Heart right ventricle (tissue), 16 donors: ENCODE measurements around the gene LAMA2. TPM values are rescaled to one million over a fixed set of nuclear protein-coding genes. Genes with fewer than 3 reads are reported as not detected.
A peak's percentile ranks its signal among the peaks of the same experiment; 100 is the strongest.

Source experiments
- ATAC-seq, 8 donors: fragments of 200-7000 bp; cut with Tn5 transposase; one replicate each; pipeline ENCODE4 v1.9.1; 2020; ENCODE audit warnings: mild to moderate bottlenecking in 8 of 8, moderate library complexity in 8 of 8, moderate number of reproducible peaks in 1 of 8
- DNase-seq, 2 donors: peaks; one replicate each; pipeline ENCODE4 v3.0.0-alpha.2; 2020
- H3K27ac ChIP-seq, 10 donors: fragments of 200-600 bp; sonication (generic) in 2 of 10; one replicate each; pipeline versions ENCODE4 v1.5.0 to v1.8.0; 2020 to 2022; ENCODE audit warnings: mild to moderate bottlenecking in 3 of 10
- H3K27me3 ChIP-seq, 7 donors: fragments of 200-600 bp; one replicate each; pipeline ENCODE4 v1.8.0; 2021 to 2022; ENCODE audit warnings: mild to moderate bottlenecking in 2 of 7
- H3K36me3 ChIP-seq, 9 donors: fragments of 200-600 bp; sonication (generic) in 1 of 9; one replicate each; pipeline versions ENCODE4 v1.5.0 to v1.8.0; 2020 to 2022; ENCODE audit warnings: mild to moderate bottlenecking in 2 of 9
- H3K4me1 ChIP-seq, 9 donors: fragments of 200-600 bp; sonication (generic) in 1 of 9; one replicate each; pipeline versions ENCODE4 v1.5.0 to v1.8.0; 2020 to 2022; ENCODE audit warnings: mild to moderate bottlenecking in 4 of 9
- H3K4me3 ChIP-seq, 10 donors: fragments of 200-600 bp; sonication (generic) in 2 of 10; one replicate each; pipeline versions ENCODE4 v1.5.0 to v1.8.0; 2020 to 2022; ENCODE audit warnings: mild to moderate bottlenecking in 7 of 10, moderate library complexity in 2 of 10
- H3K9me3 ChIP-seq, 11 donors: fragments of 200-600 bp in 10 of 11; sonication (generic) in 2 of 11; one replicate each; pipeline versions ENCODE4 v1.5.0 to v1.8.0; 2013 to 2022; ENCODE audit warnings: mild to moderate bottlenecking in 2 of 11, control low read depth in 1 of 11, moderate library complexity in 1 of 11
- CTCF ChIP-seq, 9 donors: fragments of 200-600 bp; sonication (generic) in 2 of 9; IDR thresholded peaks; one replicate each; pipeline versions ENCODE4 v1.5.0 to v1.8.0; 2021 to 2022; ENCODE audit warnings: antibody characterized with exemption in 9 of 9, mild to moderate bottlenecking in 5 of 9, moderate library complexity in 1 of 9
- WGBS, 2 donors: extraction: QIAGEN DNeasy Blood & Tissue Kit; methylation state at CpG; one replicate each; pipeline ENCODE4 v1.1.7; 2013; ENCODE audit warnings: inconsistent platforms in 1 of 2; 5-methylcytosine and 5-hydroxymethylcytosine counted together
- intact Hi-C, 10 donors: fragments of 100-400 bp; cut with DNase I; formaldehyde crosslinking; loops; one replicate each; pipeline versions ENCODE4 v1.11.1 to v1.14.2; 2022
- polyA plus RNA-seq, 2 donors: library from polyadenylated mRNA; stranded (reverse); fragments of 200-250 nt; gene quantifications; one replicate each; pipeline ENCODE4 v1.2.3, GENCODE V29; 2013
- total RNA-seq, 10 donors: library from RNA; stranded (reverse); fragmentation: NEBNext Ultra II Directional in 3 of 10; extraction: Animal tissue kit (Norgen Biotek cat#: 25700) in 3 of 10; gene quantifications; one replicate each; pipeline versions ENCODE4 v1.2.1 to v1.2.4, GENCODE V29; 2021 to 2023
- donor health status: Arrhythmogenic right ventricular cardiomyopathy.
- donor health status: ischemic (EF 13 %, LVEDD 7.1; RV severe dilation, severe dysfunction).
- donor health status: healthy with polysubstance abuse.
- donor health status: DM: no; HTN: yes; CAD: no.
- donor health status: DM: no; HTN: no; CAD: no.
- donor health status: ischemic (EF 25% LVEDD 6.9; RV normal size, moderate dysfunction).
- donor health status: ischemic (EF 25% LVEDD 5.7; RV mildly dilated, moderate dysfunction).
- donor health status: healthy.
- donor health status: DM: yes; HTN: yes; CAD: no.
- donor health status: Ischemic cardiomyopathy.
- donor health status: ischemic (EF 35%, LVEDD 5.7; RV mildly dilated, moderate dysfunction).
- donor health status: nonischemic (EF 11% LVEDD 7.7; RV severe dilation, severe dysfunction).
- donor health status: DM: yes; HTN: yes; CAD: no.
- donor health status: PGD.
- donor health status: ischemic (EF 29% LVEDD 5.4; RV normal size, mild dysfunction).
- donor health status: nonischemic (EF 23%, LVEDD 6.1; RV moderate dilation, normal function).

Gene LAMA2
- total and polyA plus RNA-seq, 12 donors = 31.1 to 293 (median 223) TPM

- DNase-seq (no peak), ATAC-seq (no peak)
- Histone ChIP-seq H3K27ac (peak overlapping the region in 3 of 10 donors; percentile 22 to 46 (median 38)), H3K4me3 (no peak overlapping the region), H3K9me3 (no peaks in the 10 kb centered on the region), H3K27me3 (no peaks in the 10 kb centered on the region), H3K4me1 (peaks cover 0 to 54% (median 34%) of the 10 kb centered on the region in 9 donors), H3K36me3 (peaks cover 0 to 32% (median 0%) of the 10 kb centered on the region in 9 donors)
- intact Hi-C loops = loop anchor here in 1 of 10 donors (1.0 kb wide), 1 partner anchor 30 kb away; no protein-coding TSS in a partner anchor
- TF ChIP-seq CTCF (IDR thresholded peaks at IDR 0.05) = no peak
- WGBS, 2 donors = 70 to 92% methylated on average over 1 of the region's 1 CpG
Measured at GRCh38 chr6:129183187-129183591, 300.3 kb downstream of the LAMA2 start.

GRCh38 chr6:129183681-129184301, 300.9 kb downstream of the LAMA2 start:
- Histone ChIP-seq H3K4me1 (peaks cover 0 to 48% (median 30%) of the 10 kb centered on the region in 9 donors), H3K27me3 (no peaks in the 10 kb centered on the region), H3K4me3 (no peak overlapping the region), H3K9me3 (no peaks in the 10 kb centered on the region), H3K36me3 (peaks cover 0 to 27% (median 0%) of the 10 kb centered on the region in 9 donors), H3K27ac (peak overlapping the region in 4 of 10 donors; percentile 22 to 52 (median 42))
- no peak for TF ChIP-seq CTCF (IDR thresholded peaks at IDR 0.05)
- DNase-seq (no peak), ATAC-seq (no peak)
- WGBS, 2 donors = 80 to 86% methylated on average over 3 of the region's 3 CpGs
- intact Hi-C loops = loop anchor here in 1 of 10 donors (1.0 kb wide), 1 partner anchor 30 kb away; no protein-coding TSS in a partner anchor

GRCh38 chr6:129184324-129184723, 301.4 kb downstream of the LAMA2 start:
- intact Hi-C loops = no loop called here
- peaks cover 0 to 42% (median 25%) of the 10 kb centered on the region in 9 donors for H3K4me1 ChIP-seq
- H3K4me3 ChIP-seq = no peak overlapping the region
- 89 to 90% methylated on average over 3 of the region's 3 CpGs for WGBS, 2 donors
- H3K9me3 ChIP-seq = no peaks in the 10 kb centered on the region
- no peak for TF ChIP-seq CTCF (IDR thresholded peaks at IDR 0.05)
- DNase-seq (no peak), ATAC-seq (peak in 1 of 8 donors; percentile 19)
- H3K36me3 ChIP-seq = peaks cover 0 to 24% (median 0%) of the 10 kb centered on the region in 9 donors
- peak overlapping the region in 9 of 10 donors; percentile 3 to 72 (median 49) for H3K27ac ChIP-seq
- no peaks in the 10 kb centered on the region for H3K27me3 ChIP-seq

- TF ChIP-seq CTCF (IDR thresholded peaks at IDR 0.05) = no peak
- DNase-seq = no peak
- WGBS, 2 donors = 84 to 86% methylated on average over 1 of the region's 1 CpG
- Histone ChIP-seq H3K4me3 (no peak overlapping the region), H3K9me3 (no peaks in the 10 kb centered on the region), H3K36me3 (peaks cover 0 to 24% (median 0%) of the 10 kb centered on the region in 9 donors), H3K4me1 (peaks cover 0 to 37% (median 24%) of the 10 kb centered on the region in 9 donors), H3K27me3 (no peaks in the 10 kb centered on the region), H3K27ac (peak overlapping the region in 9 of 10 donors; percentile 3 to 72 (median 49))
- intact Hi-C loops = no loop called here
- ATAC-seq = peak in 5 of 8 donors; percentile 33 to 69 (median 52)
Measured at GRCh38 chr6:129184808-129185366, 301.9 kb downstream of the LAMA2 start.
